ENCODE results near the gene AGO3. TPM values are rescaled to one million over a fixed set of nuclear protein-coding genes. Genes with fewer than 3 reads are reported as not detected.

AGO3 gene
- total and polyA plus RNA-seq, 2 of the 13 experiments (the other 11 are each of a cell fraction or from before 2014, with no cell fraction given): 21.2 to 27.1 TPM

DNA sequence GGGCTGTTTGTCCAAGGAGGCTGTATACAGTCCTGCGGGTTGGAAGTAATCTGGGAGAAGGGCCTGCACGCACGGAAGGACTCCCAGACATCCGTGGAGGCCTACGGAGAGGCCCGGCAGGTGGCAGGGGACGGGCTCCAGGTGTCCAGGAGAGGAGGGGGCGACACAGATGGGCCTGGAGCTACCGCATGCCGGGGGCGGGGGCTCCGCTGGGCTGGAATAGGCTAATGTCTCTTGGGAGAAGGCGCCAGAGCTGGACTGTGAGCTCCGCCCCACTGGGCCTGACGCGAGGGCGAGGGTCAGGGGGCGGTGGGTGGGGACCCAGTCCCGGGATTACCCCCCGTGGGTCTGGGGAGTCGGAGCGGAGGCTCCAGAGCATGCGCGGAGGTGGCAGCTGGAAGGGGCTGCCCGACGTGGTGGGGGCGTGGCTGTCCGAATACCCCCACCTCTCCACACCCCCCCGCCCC is 47.2 kb upstream of the AGO3 start (continued):
- TF ChIP-seq, protein P1, sequence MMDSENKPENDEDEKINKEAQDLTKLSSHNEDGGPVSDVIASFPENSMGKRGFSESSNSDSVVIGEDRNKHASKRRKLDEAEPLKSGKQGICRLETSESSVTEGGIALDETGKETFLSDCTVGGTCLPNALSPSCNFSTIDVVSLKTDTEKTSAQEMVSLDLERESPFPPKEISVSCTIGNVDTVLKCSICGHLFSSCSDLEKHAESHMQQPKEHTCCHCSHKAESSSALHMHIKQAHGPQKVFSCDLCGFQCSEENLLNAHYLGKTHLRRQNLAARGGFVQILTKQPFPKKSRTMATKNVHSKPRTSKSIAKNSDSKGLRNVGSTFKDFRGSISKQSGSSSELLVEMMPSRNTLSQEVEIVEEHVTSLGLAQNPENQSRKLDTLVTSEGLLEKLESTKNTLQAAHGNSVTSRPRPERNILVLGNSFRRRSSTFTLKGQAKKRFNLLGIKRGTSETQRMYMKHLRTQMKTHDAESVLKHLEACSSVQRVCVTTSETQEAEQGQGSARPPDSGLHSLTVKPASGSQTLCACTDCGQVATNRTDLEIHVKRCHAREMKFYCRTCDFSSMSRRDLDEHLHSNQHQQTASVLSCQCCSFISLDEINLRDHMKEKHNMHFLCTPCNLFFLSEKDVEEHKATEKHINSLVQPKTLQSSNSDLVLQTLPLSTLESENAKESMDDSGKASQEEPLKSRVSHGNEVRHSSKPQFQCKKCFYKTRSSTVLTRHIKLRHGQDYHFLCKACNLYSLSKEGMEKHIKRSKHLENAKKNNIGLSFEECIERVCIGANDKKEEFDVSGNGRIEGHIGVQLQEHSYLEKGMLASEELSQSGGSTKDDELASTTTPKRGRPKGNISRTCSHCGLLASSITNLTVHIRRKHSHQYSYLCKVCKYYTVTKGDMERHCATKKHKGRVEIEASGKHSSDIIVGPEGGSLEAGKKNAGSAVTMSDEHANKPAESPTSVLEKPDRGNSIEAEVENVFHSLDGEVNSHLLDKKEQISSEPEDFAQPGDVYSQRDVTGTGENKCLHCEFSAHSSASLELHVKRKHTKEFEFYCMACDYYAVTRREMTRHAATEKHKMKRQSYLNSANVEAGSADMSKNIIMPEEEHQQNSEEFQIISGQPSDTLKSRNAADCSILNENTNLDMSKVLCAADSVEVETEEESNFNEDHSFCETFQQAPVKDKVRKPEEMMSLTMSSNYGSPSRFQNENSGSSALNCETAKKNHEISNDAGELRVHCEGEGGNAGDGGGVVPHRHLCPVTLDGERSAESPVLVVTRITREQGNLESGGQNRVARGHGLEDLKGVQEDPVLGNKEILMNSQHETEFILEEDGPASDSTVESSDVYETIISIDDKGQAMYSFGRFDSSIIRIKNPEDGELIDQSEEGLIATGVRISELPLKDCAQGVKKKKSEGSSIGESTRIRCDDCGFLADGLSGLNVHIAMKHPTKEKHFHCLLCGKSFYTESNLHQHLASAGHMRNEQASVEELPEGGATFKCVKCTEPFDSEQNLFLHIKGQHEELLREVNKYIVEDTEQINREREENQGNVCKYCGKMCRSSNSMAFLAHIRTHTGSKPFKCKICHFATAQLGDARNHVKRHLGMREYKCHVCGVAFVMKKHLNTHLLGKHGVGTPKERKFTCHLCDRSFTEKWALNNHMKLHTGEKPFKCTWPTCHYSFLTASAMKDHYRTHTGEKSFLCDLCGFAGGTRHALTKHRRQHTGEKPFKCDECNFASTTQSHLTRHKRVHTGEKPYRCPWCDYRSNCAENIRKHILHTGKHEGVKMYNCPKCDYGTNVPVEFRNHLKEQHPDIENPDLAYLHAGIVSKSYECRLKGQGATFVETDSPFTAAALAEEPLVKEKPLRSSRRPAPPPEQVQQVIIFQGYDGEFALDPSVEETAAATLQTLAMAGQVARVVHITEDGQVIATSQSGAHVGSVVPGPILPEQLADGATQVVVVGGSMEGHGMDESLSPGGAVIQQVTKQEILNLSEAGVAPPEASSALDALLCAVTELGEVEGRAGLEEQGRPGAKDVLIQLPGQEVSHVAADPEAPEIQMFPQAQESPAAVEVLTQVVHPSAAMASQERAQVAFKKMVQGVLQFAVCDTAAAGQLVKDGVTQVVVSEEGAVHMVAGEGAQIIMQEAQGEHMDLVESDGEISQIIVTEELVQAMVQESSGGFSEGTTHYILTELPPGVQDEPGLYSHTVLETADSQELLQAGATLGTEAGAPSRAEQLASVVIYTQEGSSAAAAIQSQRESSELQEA (CRISPR knock-in tag; IDR thresholded peaks at IDR 0.05; ENCODE audit: not compliant biosample characterization): peak; percentile 18
- TF ChIP-seq, protein P2, sequence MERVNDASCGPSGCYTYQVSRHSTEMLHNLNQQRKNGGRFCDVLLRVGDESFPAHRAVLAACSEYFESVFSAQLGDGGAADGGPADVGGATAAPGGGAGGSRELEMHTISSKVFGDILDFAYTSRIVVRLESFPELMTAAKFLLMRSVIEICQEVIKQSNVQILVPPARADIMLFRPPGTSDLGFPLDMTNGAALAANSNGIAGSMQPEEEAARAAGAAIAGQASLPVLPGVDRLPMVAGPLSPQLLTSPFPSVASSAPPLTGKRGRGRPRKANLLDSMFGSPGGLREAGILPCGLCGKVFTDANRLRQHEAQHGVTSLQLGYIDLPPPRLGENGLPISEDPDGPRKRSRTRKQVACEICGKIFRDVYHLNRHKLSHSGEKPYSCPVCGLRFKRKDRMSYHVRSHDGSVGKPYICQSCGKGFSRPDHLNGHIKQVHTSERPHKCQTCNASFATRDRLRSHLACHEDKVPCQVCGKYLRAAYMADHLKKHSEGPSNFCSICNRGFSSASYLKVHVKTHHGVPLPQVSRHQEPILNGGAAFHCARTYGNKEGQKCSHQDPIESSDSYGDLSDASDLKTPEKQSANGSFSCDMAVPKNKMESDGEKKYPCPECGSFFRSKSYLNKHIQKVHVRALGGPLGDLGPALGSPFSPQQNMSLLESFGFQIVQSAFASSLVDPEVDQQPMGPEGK (CRISPR knock-in tag; IDR thresholded peaks at IDR 0.05): peak; percentile 86
- no peak for TF ChIP-seq TEAD2 (CRISPR knock-in tag; IDR thresholded peaks at IDR 0.05)
